Left ventricle myocardium inferior (tissue), 1 donor: ENCODE measurements around the gene NR3C2. TPM values are rescaled to one million over a fixed set of nuclear protein-coding genes. Genes with fewer than 3 reads are reported as not detected.

Experiments used
- DNase-seq: peaks from one replicate; pipeline ENCODE4 v3.0.0-alpha.2; 2020
- H3K27ac ChIP-seq: fragments of 200-600 bp; replicated peaks from 2 replicates; pipeline ENCODE4 v1.8.0; 2021
- H3K27me3 ChIP-seq: fragments of 200-600 bp; 2 replicates; pipeline ENCODE4 v1.8.0; 2021; ENCODE audit warnings: low read depth
- H3K36me3 ChIP-seq: fragments of 200-600 bp; 2 replicates; pipeline ENCODE4 v1.8.0; 2021
- H3K4me1 ChIP-seq: fragments of 200-600 bp; 2 replicates; pipeline ENCODE4 v1.8.0; 2021
- H3K4me3 ChIP-seq: fragments of 200-600 bp; 2 replicates; pipeline ENCODE4 v1.8.0; 2021; ENCODE audit warnings: mild to moderate bottlenecking, moderate library complexity
- H3K9me3 ChIP-seq: fragments of 200-600 bp; replicated peaks from 2 replicates; pipeline ENCODE4 v1.8.0; 2021
- CTCF ChIP-seq: fragments of 200-600 bp; IDR thresholded peaks from 2 replicates; pipeline ENCODE4 v1.8.0; 2021; ENCODE audit warnings: antibody characterized with exemption, mild to moderate bottlenecking, borderline replicate concordance
- intact Hi-C: fragments of 100-400 bp; cut with micrococcal nuclease; formaldehyde crosslinking; loops from one replicate; pipeline ENCODE4 v1.11.0; 2022
- total RNA-seq: library from RNA; stranded (reverse); fragmentation: NEBNext Ultra II Directional; extraction: Animal tissue kit (Norgen Biotek cat#: 25700); gene quantifications from one replicate; pipeline ENCODE4 v1.2.1, GENCODE V29; 2021
- donor health status: DM: no; HTN: yes; CAD: no; lungs with severe emphysema.

Gene NR3C2
- total RNA-seq, 1 donor from 2014 or later, result 23.9 TPM

- Histone ChIP-seq H3K36me3 (no peaks in the 10 kb centered on the region), H3K9me3 (no peaks in the 10 kb centered on the region), H3K4me3 (no peak overlapping the region), H3K4me1 (peaks cover 49% of the 10 kb centered on the region), H3K27ac (no peak overlapping the region), H3K27me3 (no peaks in the 10 kb centered on the region)
- TF ChIP-seq CTCF, result no peak
- intact Hi-C loops, result no loop called here
- no peak for DNase-seq
Measured at GRCh38 chr4:148315049-148315448, 127.2 kb downstream of the NR3C2 start.

DNA sequence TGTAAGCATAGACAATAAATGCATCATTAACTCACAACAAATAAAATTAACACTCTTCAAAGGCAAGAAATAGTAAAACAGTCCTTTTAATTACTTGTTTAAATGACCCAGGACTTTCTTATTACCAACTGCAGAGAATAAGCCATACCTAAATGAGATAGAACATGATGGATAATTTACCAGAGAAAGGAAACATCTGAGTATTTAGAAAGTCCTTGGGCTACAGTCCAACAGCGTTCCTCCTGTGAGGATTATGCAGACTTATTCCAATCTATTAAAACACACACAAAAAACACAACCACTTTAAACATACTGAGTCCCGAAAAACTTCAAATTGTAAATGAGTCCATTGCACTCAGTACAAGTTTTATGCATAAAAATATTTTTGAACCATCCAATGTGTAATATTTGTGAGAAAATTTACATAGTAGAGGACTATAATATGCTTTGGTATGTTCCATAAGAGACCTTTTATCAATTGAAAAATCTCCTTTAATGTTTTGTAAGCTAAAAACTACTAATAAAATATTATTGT, 129.2 kb downstream of the NR3C2 start:
- intact Hi-C loops, result no loop called here
- H3K9me3 ChIP-seq, result no peaks in the 10 kb centered on the region
- no peak overlapping the region for H3K4me3 ChIP-seq
- peaks cover 49% of the 10 kb centered on the region for H3K4me1 ChIP-seq
- H3K36me3 ChIP-seq, result no peaks in the 10 kb centered on the region
- no peaks in the 10 kb centered on the region for H3K27me3 ChIP-seq
- TF ChIP-seq CTCF, result no peak
- no peak overlapping the region for H3K27ac ChIP-seq
- no peak for DNase-seq

- no peak overlapping the region for H3K4me3 ChIP-seq
- TF ChIP-seq CTCF, result no peak
- DNase-seq, result no peak
- peaks cover 64% of the 10 kb centered on the region for H3K4me1 ChIP-seq
- no peaks in the 10 kb centered on the region for H3K36me3 ChIP-seq
- no peak overlapping the region for H3K27ac ChIP-seq
- no peaks in the 10 kb centered on the region for H3K9me3 ChIP-seq
- no peaks in the 10 kb centered on the region for H3K27me3 ChIP-seq
- intact Hi-C loops, result no loop called here
Measured at GRCh38 chr4:148311526-148311925, 130.7 kb downstream of the NR3C2 start.

DNA sequence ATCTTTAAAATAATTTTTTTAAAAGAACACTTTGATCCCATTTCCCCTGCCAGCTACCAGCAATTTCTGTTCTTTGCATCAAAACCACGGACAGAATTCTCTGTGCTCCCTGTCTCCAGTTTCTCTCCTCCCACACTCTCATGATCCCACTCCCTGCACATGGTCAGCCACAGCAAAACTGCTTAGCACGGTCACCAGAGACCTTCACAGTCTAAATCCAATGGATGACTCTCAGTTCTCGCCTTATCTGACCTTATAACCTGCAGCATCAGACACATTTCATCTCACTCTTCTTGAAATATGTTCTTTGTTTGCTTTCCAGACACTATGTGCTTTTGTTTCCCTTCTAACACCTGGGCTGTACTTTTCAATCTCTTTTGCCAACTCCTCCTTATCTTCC, 131.5 kb downstream of the NR3C2 start:
- H3K36me3 ChIP-seq, result no peaks in the 10 kb centered on the region
- no peaks in the 10 kb centered on the region for H3K9me3 ChIP-seq
- no peak for DNase-seq
- peaks cover 72% of the 10 kb centered on the region for H3K4me1 ChIP-seq
- intact Hi-C loops, result no loop called here
- no peak overlapping the region for H3K4me3 ChIP-seq
- no peak for TF ChIP-seq CTCF
- no peak overlapping the region for H3K27ac ChIP-seq
- H3K27me3 ChIP-seq, result no peaks in the 10 kb centered on the region

DNA sequence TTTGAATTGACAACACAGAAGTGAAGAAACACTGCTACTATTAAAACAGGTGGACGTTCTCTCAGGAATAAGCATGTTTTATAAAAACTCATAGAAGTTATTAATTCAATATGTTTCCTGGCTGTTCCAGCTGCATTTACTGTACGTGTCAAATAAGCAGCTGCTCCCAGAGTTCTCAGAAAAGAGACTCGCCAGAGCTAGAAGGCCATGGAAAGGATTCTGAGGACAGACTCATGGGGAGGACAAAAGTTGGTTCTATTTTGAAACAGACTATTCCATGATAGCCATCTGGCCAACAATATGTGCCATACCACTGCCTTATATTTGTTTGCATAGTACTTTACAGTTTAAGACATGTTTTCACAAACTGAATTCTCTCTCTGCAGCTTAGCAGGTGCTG, 136.5 kb downstream of the NR3C2 start:
- DNase-seq, result no peak
- H3K4me1 ChIP-seq, result peaks cover 50% of the 10 kb centered on the region
- intact Hi-C loops, result no loop called here
- no peaks in the 10 kb centered on the region for H3K27me3 ChIP-seq
- TF ChIP-seq CTCF, result no peak
- no peak overlapping the region for H3K27ac ChIP-seq
- no peaks in the 10 kb centered on the region for H3K36me3 ChIP-seq
- H3K9me3 ChIP-seq, result no peaks in the 10 kb centered on the region
- no peak overlapping the region for H3K4me3 ChIP-seq
